Left lung (tissue), 10 donors: Measurements from ENCODE around the gene KRTAP4-5. TPM values are rescaled to one million over a fixed set of nuclear protein-coding genes. Genes with fewer than 3 reads are reported as not detected.

Experiments
- ATAC-seq: fragments of 200-7000 bp; cut with Tn5 transposase; one replicate; pipeline ENCODE4 v1.9.1; 2020; ENCODE audit warnings: moderate library complexity
- DNase-seq, 4 donors: peaks; one replicate each; pipeline ENCODE4 v3.0.0-alpha.2; 2013 to 2020
- H3K27ac ChIP-seq, 2 donors: fragments of 200-600 bp; sonication (generic) in 1 of 2; one replicate each; pipeline versions ENCODE4 v1.5.0 to v1.8.0; 2020 to 2021
- H3K27me3 ChIP-seq, 2 donors: fragments of 200-600 bp; sonication (generic) in 1 of 2; one replicate each; pipeline versions ENCODE4 v1.5.0 to v1.8.0; 2020 to 2021
- H3K36me3 ChIP-seq, 2 donors: fragments of 200-600 bp; sonication (generic) in 1 of 2; one replicate each; pipeline versions ENCODE4 v1.5.0 to v1.8.0; 2020 to 2021
- H3K4me1 ChIP-seq, 2 donors: fragments of 200-600 bp; one replicate each; pipeline ENCODE4 v1.8.0; 2021
- H3K4me3 ChIP-seq, 2 donors: fragments of 200-600 bp; sonication (generic) in 1 of 2; one replicate each; pipeline versions ENCODE4 v1.5.0 to v1.8.0; 2020 to 2021; ENCODE audit warnings: mild to moderate bottlenecking in 1 of 2
- H3K9me3 ChIP-seq, 2 donors: fragments of 200-600 bp; sonication (generic) in 1 of 2; one replicate each; pipeline versions ENCODE4 v1.5.0 to v1.8.0; 2020 to 2021
- CTCF ChIP-seq, 2 donors: fragments of 200-600 bp; sonication (generic) in 1 of 2; IDR thresholded peaks; one replicate each; pipeline versions ENCODE4 v1.5.0 to v1.8.0; 2021; ENCODE audit warnings: antibody characterized with exemption in 2 of 2
- intact Hi-C, 2 donors: fragments of 100-400 bp; cut with DNase I; formaldehyde crosslinking; loops; one replicate each; pipeline versions ENCODE4 v1.11.2 to v1.14.2; 2022
- polyA plus RNA-seq, 6 donors: library from polyadenylated mRNA; unstranded; fragments of 120-200 nt; gene quantifications; one replicate each; pipeline ENCODE4 v1.2.1, GENCODE V29; 2013; ENCODE audit not compliant: insufficient read length in 6 of 6
- total RNA-seq, 2 donors: library from RNA; stranded (reverse); fragmentation: NEBNext Ultra II Directional; extraction: Animal tissue kit (Norgen Biotek cat#: 25700); gene quantifications; one replicate each; pipeline ENCODE4 v1.2.1, GENCODE V29; 2021
- donor health status: DM: no; HTN: yes; CAD: no.
- donor health status: DM: no; HTN: no; CAD: no.

The KRTAP4-5 gene
- total and polyA plus RNA-seq, 8 donors, result not detected

DNA sequence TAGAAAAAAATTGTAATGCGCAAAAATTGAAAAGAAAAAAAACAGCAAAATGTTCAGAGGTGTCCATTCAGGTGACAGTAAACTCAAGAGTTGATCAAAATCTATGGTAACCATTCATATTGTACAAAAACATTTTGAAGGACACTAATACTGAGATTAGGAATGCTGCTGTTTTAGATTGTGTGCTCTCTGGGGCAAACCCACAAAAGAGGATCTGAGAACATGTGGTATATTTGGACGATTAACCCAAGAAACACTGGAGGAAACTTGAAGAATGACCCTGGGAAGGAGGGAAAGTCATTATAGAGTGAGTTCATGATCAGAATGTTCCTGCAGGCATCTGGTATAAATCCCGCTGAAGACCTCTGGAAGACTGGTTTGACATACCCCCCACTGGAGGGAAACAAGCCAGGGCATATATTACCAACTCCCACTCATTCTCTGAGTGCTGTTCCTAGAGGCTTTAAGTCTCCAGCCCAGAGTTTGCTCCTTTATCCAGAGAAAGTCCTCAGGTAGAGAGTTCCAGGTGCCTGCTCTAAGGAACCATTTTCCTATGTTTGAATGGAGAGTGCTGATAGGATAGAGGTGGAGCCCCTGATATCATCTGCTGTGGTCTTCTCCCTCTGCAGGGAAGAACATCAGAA, 27.2 kb upstream of the KRTAP4-5 start:
- TF ChIP-seq CTCF (IDR thresholded peaks at IDR 0.05), result no peak
- no peaks in the 10 kb centered on the region for H3K27me3 ChIP-seq
- no peak overlapping the region for H3K27ac ChIP-seq
- DNase-seq (no peak), ATAC-seq (no peak)
- no peak overlapping the region for H3K4me3 ChIP-seq
- intact Hi-C loops, result no loop called here
- H3K4me1 ChIP-seq, result no peaks in the 10 kb centered on the region
- H3K36me3 ChIP-seq, result no peaks in the 10 kb centered on the region
- H3K9me3 ChIP-seq, result no peaks in the 10 kb centered on the region

GRCh38 chr17:41171886-41172285, 22.3 kb upstream of the KRTAP4-5 start:
- no peak for TF ChIP-seq CTCF (IDR thresholded peaks at IDR 0.05)
- ATAC-seq (no peak), DNase-seq (no peak)
- Histone ChIP-seq H3K9me3 (no peaks in the 10 kb centered on the region), H3K27ac (no peak overlapping the region), H3K36me3 (no peaks in the 10 kb centered on the region), H3K27me3 (no peaks in the 10 kb centered on the region), H3K4me1 (no peaks in the 10 kb centered on the region), H3K4me3 (no peak overlapping the region)
- intact Hi-C loops, result no loop called here

- no peaks in the 10 kb centered on the region for H3K9me3 ChIP-seq
- H3K27ac ChIP-seq, result no peak within 1 kb of the TSS
- ATAC-seq, result no peak
- intact Hi-C loops, result no loop called here
- H3K36me3 ChIP-seq, result no peaks in the 10 kb centered on the region
- no peak for TF ChIP-seq CTCF (IDR thresholded peaks at IDR 0.05)
- no peaks in the 10 kb centered on the region for H3K4me1 ChIP-seq
- H3K27me3 ChIP-seq, result no peaks in the 10 kb centered on the region
- H3K4me3 ChIP-seq, result no peak within 1 kb of the TSS
- DNase-seq, result no peak
Observed at GRCh38 chr17:41168121-41168520, 18.5 kb upstream of the KRTAP4-5 start, which contains the start of gene KRTAP4-3. Gene KRTAP4-3 (minus strand): TSS chr17:41168221. CDS start chr17:41168172, 49 bp downstream.

- no peaks in the 10 kb centered on the region for H3K4me1 ChIP-seq
- no peaks in the 10 kb centered on the region for H3K36me3 ChIP-seq
- peak in 1 of 4 donors; percentile 69 for DNase-seq
- H3K27ac ChIP-seq, result no peak overlapping the region
- no peak overlapping the region for H3K4me3 ChIP-seq
- intact Hi-C loops, result no loop called here
- no peaks in the 10 kb centered on the region for H3K9me3 ChIP-seq
- no peak for TF ChIP-seq CTCF (IDR thresholded peaks at IDR 0.05)
- no peaks in the 10 kb centered on the region for H3K27me3 ChIP-seq
- ATAC-seq, result no peak
Observed at GRCh38 chr17:41167561-41167960, 17.9 kb upstream of the KRTAP4-5 start.

GRCh38 chr17:41163828-41164227, 14.2 kb upstream of the KRTAP4-5 start:
- peaks cover 4 to 10% of the 10 kb centered on the region in 2 donors for H3K27me3 ChIP-seq
- intact Hi-C loops, result no loop called here
- DNase-seq (no peak), ATAC-seq (no peak)
- H3K4me1 ChIP-seq, result no peaks in the 10 kb centered on the region
- H3K27ac ChIP-seq, result no peak overlapping the region
- TF ChIP-seq CTCF (IDR thresholded peaks at IDR 0.05), result no peak
- no peaks in the 10 kb centered on the region for H3K36me3 ChIP-seq
- H3K9me3 ChIP-seq, result no peaks in the 10 kb centered on the region
- H3K4me3 ChIP-seq, result no peak overlapping the region
